Aorta (tissue), 5 donors: ENCODE data around the gene WBP4. TPM values are rescaled to one million over a fixed set of nuclear protein-coding genes. Genes with fewer than 3 reads are reported as not detected.
"Not testable (repeated sequence)": the region's sequence is repeated elsewhere in the genome, so short reads cannot be mapped to it uniquely, and the experiment has no call there.

ENCODE experiments used
- ATAC-seq: fragments of 200-7000 bp; cut with Tn5 transposase; one replicate; pipeline ENCODE4 v1.9.1; 2022; ENCODE audit warnings: moderate library complexity; ENCODE audit not compliant: low FRiP score
- DNase-seq, 2 donors: peaks; one replicate each; pipeline ENCODE4 v3.0.0-alpha.2; 2020
- H3K27ac ChIP-seq, 2 donors: one replicate each; pipeline ENCODE4 v1.5.1; 2013; ENCODE audit warnings: low read length in 2 of 2, mild to moderate bottlenecking in 2 of 2, moderate library complexity in 2 of 2, control low read depth in 1 of 2, inconsistent platforms in 1 of 2, low read depth in 1 of 2
- H3K27me3 ChIP-seq, 2 donors: one replicate each; pipeline ENCODE4 v1.6.1; 2013; ENCODE audit warnings: control low read depth in 1 of 2, low read length in 1 of 2, mild to moderate bottlenecking in 1 of 2, moderate library complexity in 1 of 2; ENCODE audit not compliant: insufficient read depth in 2 of 2, control insufficient read depth in 1 of 2
- H3K36me3 ChIP-seq, 2 donors: one replicate each; pipeline ENCODE4 v1.6.1; 2013; ENCODE audit warnings: control low read depth in 1 of 2, low read length in 1 of 2, mild to moderate bottlenecking in 1 of 2; ENCODE audit not compliant: insufficient read depth in 2 of 2, control insufficient read depth in 1 of 2
- H3K4me1 ChIP-seq, 2 donors: one replicate each; pipeline ENCODE4 v1.6.1; 2013; ENCODE audit warnings: low read length in 2 of 2, control low read depth in 1 of 2, mild to moderate bottlenecking in 1 of 2, moderate library complexity in 1 of 2; ENCODE audit not compliant: insufficient read depth in 2 of 2, control insufficient read depth in 1 of 2
- H3K4me3 ChIP-seq, 2 donors: one replicate each; pipeline ENCODE4 v1.5.1; 2013; ENCODE audit warnings: low read length in 2 of 2, control low read depth in 1 of 2, mild to moderate bottlenecking in 1 of 2
- H3K9me3 ChIP-seq: one replicate; pipeline ENCODE4 v1.6.1; 2013; ENCODE audit warnings: mild to moderate bottlenecking, low read length; ENCODE audit not compliant: control insufficient read depth
- WGBS, 2 donors: extraction: QIAGEN DNeasy Blood & Tissue Kit; methylation state at CpG; one replicate each; pipeline ENCODE4 v1.1.7; 2013; 5-methylcytosine and 5-hydroxymethylcytosine counted together
- intact Hi-C, 2 donors: fragments of 100-400 bp; cut with DNase I; formaldehyde crosslinking; loops; one replicate each; pipeline versions ENCODE4 v1.14.2 to v1.15.0; 2022
- polyA plus RNA-seq, 2 donors: library from polyadenylated mRNA; stranded (reverse); fragments of 200-250 nt; gene quantifications; one replicate each; pipeline ENCODE4 v1.2.3, GENCODE V29; 2013
- total RNA-seq, 2 donors: library from RNA; stranded (reverse); fragmentation: NEBNext Ultra II Directional; extraction: Animal tissue kit (Norgen Biotek cat#: 25700); gene quantifications; one replicate each; pipeline ENCODE4 v1.2.1, GENCODE V29; 2021
- donor health status: healthy with polysubstance abuse.
- donor health status: Bipolar disorder and iron deficiency.
- donor health status: DM: no; HTN: no; CAD: no.
- donor health status: DM: no; HTN: no; CAD: no.
- donor health status: DM: yes; HTN: yes; CAD: no.

The WBP4 gene
- total and polyA plus RNA-seq, 4 donors, result 9.9 to 17.9 (median 12.7) TPM

DNA sequence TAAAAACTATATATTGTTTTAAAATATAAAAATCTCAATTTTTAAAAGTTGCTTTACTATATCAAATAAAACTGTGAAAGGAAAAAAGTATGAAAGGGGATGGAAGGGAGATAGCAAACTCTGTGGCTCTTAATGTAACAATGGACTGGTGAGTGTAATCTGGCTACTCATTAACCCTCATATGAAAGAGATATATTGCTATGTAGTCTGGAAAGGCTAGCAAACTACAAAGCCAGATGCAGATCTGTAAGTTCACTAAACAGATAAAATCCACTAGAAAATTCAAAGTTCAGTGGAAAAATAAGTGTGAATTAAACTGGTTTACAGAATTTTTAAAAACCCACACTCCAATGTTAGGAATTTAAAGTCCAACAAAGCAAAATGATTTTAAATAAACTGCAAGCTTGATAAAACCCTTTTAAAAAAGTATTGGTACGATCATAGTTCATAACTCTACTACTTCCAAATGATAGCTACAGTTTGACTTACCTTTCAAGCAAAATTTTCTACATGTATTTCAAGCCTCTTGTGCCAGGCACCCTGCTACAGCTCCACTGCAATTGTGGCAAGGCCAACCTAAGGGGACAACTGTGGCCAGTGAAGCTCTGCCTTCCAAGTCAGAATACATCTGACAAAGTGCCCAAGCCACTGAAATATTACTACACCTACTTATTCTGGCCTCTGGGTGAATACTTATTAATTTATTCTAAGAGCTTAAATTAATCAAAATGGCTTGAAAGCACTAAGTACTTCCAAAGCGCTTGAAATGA is 41.5 kb upstream of the WBP4 start:
- no peaks in the 10 kb centered on the region for H3K9me3 ChIP-seq
- no peak for ATAC-seq
- DNase-seq, result no peak
- 83% methylated on average over 2 of the region's 2 CpGs for WGBS, 2 donors
- peaks cover 1 to 7% of the 10 kb centered on the region in 2 donors for H3K4me1 ChIP-seq
- intact Hi-C loops, result no loop called here
- H3K27me3 ChIP-seq, result no peaks in the 10 kb centered on the region
- H3K36me3 ChIP-seq, result no peaks in the 10 kb centered on the region
- no peak overlapping the region for H3K27ac ChIP-seq
- H3K4me3 ChIP-seq, result no peak overlapping the region

DNA sequence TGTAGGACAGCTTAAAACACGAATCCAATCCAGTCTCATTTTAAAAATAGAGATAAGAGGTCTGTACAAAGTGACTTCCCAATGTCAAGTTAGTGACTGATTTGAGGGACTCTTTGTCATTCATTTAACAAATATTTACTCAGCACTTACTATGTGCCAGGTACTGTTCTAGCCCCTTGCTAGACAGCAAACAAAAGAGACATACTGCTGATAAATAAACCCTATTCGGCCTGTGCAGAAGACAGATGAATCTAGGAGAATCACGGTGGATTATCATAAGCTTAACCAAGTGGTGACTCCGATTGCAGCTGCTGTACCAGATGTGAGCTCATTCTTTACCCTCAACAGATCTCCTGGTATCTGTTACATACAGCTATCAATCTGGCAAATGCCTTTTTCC is 35.8 kb upstream of the WBP4 start:
- no peak overlapping the region for H3K27ac ChIP-seq
- intact Hi-C loops, result no loop called here
- 70 to 75% methylated on average over 4 of the region's 4 CpGs for WGBS, 2 donors
- H3K27me3 ChIP-seq, result no peaks in the 10 kb centered on the region
- ATAC-seq (no peak), DNase-seq (no peak)
- H3K9me3 ChIP-seq, result no peaks in the 10 kb centered on the region
- no peaks in the 10 kb centered on the region for H3K36me3 ChIP-seq
- H3K4me1 ChIP-seq, result peaks cover 1 to 12% of the 10 kb centered on the region in 2 donors
- no peak overlapping the region for H3K4me3 ChIP-seq

DNA sequence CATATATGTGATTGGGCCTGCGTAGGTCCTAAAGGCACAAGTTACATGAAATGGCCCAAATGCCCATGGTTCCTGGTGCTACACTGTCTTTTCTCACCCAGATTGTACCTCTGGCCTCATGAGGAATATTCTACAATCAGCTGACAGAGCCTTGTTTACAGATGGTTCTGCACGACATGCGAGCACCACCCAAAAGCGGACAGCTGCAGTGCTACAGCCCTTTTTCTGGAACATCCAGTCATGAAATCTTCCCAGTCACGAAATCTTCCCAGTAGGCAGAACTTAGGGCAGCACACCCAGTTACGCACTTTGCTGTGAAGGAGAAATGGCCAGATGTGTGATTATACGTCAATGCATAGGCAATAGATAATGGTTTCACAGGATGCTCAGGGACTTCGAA is 34.5 kb upstream of the WBP4 start:
- no peak for DNase-seq
- H3K9me3 ChIP-seq, result no peaks in the 10 kb centered on the region

DNA sequence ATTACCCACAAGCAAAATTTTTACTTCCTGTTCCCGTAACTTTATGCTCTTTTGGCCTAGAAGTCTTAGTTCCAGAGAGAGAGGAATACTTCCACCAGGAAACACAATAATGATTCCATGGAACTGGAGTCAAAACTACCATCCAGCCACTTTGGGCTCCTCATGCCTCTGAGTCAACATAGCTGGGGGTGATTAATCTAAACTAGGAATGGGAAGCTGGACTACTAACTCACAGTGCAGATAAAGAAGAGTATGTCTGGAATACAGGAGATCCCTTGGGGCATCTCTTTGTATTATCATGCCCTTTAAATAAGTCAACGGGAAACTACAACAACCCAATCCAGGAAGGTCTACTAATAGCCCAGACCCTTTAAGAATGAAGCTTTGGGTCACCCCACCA is 33.3 kb upstream of the WBP4 start:
- DNase-seq, result no peak
- 84 to 87% methylated on average over 2 of the region's 2 CpGs for WGBS, 2 donors
- Histone ChIP-seq H3K36me3 (no peaks in the 10 kb centered on the region), H3K9me3 (no peaks in the 10 kb centered on the region), H3K27ac (no peak overlapping the region), H3K27me3 (no peaks in the 10 kb centered on the region), H3K4me1 (peaks cover 0 to 12% of the 10 kb centered on the region in 2 donors), H3K4me3 (no peak overlapping the region)
- intact Hi-C loops, result no loop called here
- ATAC-seq, result no peak

More for the DNA sequence above, 34.5 kb upstream of the WBP4 start:
- no peaks in the 10 kb centered on the region for H3K36me3 ChIP-seq
- no peaks in the 10 kb centered on the region for H3K27me3 ChIP-seq
- H3K4me1 ChIP-seq, result peaks cover under 1 to 12% of the 10 kb centered on the region in 2 donors
- intact Hi-C loops, result no loop called here
- WGBS, 2 donors, result 97 to 98% methylated on average over 8 of the region's 8 CpGs
- H3K4me3 ChIP-seq, result no peak overlapping the region
- no peak for ATAC-seq
- no peak overlapping the region for H3K27ac ChIP-seq

DNA sequence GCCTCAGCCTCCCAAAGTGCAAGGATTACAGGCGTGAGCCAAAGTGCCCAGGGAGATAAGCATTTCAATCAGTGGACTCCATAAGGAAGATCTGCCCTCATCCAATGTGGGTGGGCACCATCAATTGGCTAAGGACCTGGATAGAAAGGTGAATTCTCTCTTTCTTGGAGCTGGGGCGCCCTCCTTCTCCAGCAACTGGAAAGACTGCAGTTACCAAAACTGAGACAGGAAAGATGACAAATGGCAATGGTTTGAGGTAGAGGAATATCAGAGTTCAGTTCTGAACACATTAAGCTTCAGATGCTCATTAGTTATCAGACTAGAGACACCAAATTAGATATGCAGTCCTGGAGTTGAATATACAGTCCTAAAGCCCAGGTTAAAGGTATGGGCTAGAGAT is 31.7 kb upstream of the WBP4 start:
- no peaks in the 10 kb centered on the region for H3K27me3 ChIP-seq
- H3K36me3 ChIP-seq, result no peaks in the 10 kb centered on the region
- WGBS, 2 donors, result 96 to 98% methylated on average over 2 of the region's 2 CpGs
- H3K27ac ChIP-seq, result no peak overlapping the region
- no peak overlapping the region for H3K4me3 ChIP-seq
- intact Hi-C loops, result no loop called here
- H3K9me3 ChIP-seq, result no peaks in the 10 kb centered on the region
- H3K4me1 ChIP-seq, result peaks cover 0 to 12% of the 10 kb centered on the region in 2 donors
- DNase-seq (no peak), ATAC-seq (no peak)

DNA sequence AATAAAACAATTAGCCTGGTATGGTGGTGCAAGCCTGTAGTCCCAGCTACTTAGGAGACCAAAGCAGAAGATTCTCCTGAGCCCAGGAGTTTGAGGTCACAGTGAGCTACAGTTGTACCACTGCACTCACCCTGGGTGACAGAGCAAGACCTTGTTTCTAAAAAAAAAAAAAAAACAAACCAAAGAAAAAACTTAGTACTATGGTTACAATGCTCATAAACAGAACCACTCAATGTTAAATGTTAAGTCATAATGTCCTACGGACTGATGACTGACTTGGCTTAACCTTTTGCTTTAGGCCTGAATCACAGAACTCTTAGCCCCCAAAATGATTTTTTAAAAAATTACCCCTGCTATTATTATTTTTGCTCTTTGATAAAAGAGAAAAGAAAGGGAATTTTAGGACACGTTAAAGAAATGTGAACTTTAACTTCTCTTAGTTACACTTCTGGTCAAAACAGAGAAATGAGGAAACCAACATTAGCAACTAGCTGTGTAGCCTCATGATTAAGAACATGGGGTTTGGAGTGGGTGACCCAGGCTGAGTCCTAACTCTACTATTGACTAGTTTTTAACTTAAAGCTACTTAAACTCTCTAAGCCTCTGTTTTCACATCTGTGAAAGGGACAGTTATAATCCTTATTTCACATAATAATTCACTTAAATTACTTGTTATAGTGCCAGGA is 28.5 kb upstream of the WBP4 start:
- H3K27ac ChIP-seq, result no peak overlapping the region
- H3K4me3 ChIP-seq, result no peak overlapping the region
- peaks cover 0 to 10% of the 10 kb centered on the region in 2 donors for H3K4me1 ChIP-seq
- intact Hi-C loops, result no loop called here
- H3K27me3 ChIP-seq, result no peaks in the 10 kb centered on the region
- H3K36me3 ChIP-seq, result no peaks in the 10 kb centered on the region
- ATAC-seq (no peak), DNase-seq (no peak)
- no peaks in the 10 kb centered on the region for H3K9me3 ChIP-seq
- 22 to 27% methylated on average over 2 of the region's 2 CpGs for WGBS, 2 donors

DNA sequence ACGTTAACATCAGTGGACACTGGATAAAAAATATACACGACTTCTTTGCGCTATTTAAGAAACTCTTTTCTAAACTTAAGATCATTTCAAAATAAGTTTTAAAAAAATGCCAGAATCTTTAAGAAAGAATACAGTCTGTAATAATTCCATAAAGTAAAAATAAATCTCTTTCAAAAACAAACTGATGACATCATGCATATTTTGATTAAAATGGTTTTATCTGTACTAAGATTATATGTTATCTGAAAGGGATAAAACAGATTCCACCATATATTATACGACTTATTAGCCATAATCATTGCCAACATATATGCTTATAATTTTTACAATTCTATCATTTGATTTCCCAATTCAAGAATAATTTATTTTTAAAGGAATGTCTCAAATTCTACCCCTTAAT is 26.9 kb upstream of the WBP4 start:
- intact Hi-C loops, result no loop called here
- no peaks in the 10 kb centered on the region for H3K9me3 ChIP-seq
- no peaks in the 10 kb centered on the region for H3K36me3 ChIP-seq
- no peak overlapping the region for H3K27ac ChIP-seq
- H3K4me3 ChIP-seq, result no peak overlapping the region
- ATAC-seq (no peak), DNase-seq (no peak)
- H3K4me1 ChIP-seq, result peaks cover 0 to 6% of the 10 kb centered on the region in 2 donors
- no peaks in the 10 kb centered on the region for H3K27me3 ChIP-seq
- 19 to 34% methylated on average over 4 of the region's 4 CpGs for WGBS, 2 donors

DNA sequence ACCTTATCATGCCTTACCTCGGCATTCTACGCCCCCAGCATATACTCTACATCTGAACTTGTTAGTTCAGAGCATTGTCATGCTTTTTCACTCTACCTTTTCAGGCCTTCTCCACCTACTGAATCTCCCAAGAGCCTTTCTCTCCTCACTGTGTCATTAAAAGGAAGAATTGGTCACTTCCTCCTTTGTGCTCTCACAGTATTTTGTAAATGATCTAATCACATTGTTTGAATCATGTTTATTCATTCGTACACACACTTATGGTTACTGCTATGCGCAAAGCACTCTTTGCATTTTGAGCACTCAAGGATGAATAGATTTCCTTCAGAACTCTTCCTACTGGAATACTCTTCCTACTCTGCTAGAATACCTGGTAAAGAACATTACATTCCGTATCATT is 26.4 kb upstream of the WBP4 start:
- intact Hi-C loops, result no loop called here
- no peak for ATAC-seq
- 88 to 89% methylated on average over 5 of the region's 5 CpGs for WGBS, 2 donors
- peaks cover 0 to 6% of the 10 kb centered on the region in 2 donors for H3K4me1 ChIP-seq
- H3K9me3 ChIP-seq, result no peaks in the 10 kb centered on the region
- DNase-seq, result no peak
- no peaks in the 10 kb centered on the region for H3K27me3 ChIP-seq
- H3K27ac ChIP-seq, result no peak overlapping the region
- H3K4me3 ChIP-seq, result no peak overlapping the region
- no peaks in the 10 kb centered on the region for H3K36me3 ChIP-seq

DNA sequence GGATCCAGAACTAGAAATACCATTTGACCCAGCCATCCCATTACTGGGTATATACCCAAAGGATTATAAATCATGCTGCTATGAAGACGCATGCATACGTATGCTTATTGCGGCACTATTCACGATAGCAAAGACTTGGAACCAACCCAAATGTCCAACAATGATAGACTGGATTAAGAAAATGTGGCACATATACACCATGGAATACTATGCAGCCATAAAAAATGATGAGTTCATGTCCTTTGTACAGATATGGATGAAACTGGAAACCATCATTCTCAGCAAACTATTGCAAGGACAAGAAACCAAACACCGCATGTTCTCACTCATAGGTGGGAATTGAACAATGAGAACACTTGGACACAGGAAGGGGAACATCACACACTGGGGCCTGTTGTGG is 24.8 kb upstream of the WBP4 start:
- H3K4me1 ChIP-seq, H3K27ac ChIP-seq, H3K27me3 ChIP-seq, intact Hi-C loops, H3K36me3 ChIP-seq, DNase-seq, ATAC-seq, H3K4me3 ChIP-seq, H3K9me3 ChIP-seq: not testable (repeated sequence)
- WGBS, 2 donors, result 88 to 91% methylated on average over 5 of the region's 5 CpGs
